GM10248 (cell line): Measurements from ENCODE around the gene PTPN2.

Source experiments
- CTCF ChIA-PET: fragments of 300-600 bp; sonication (Branson Sonifier 250); formaldehyde crosslinking; extraction: SDS; loops from one replicate; lab custom pipeline; 2021; ENCODE audit warnings: antibody characterized with exemption; lab: Yijun Ruan, JAX
- POLR2A ChIA-PET: fragments of 350-650 bp; sonication (Branson Sonifier 250); formaldehyde crosslinking; extraction: SDS; loops from one replicate; lab custom pipeline; 2020; ENCODE audit warnings: antibody characterized with exemption; lab: Yijun Ruan, JAX
- DNase-seq: peaks from one replicate; pipeline ENCODE4 v3.0.0; 2012; ENCODE audit errors: extremely low spot score
- TF ChIP-seq, protein P1 (sequence below): IDR thresholded peaks from 2 replicates; pipeline ENCODE4 v1.5.1; 2012; ENCODE audit warnings: mild to moderate bottlenecking, low read depth; ENCODE audit errors: extremely low read depth, missing control alignments, control extremely low read depth

PTPN2 gene

DNA sequence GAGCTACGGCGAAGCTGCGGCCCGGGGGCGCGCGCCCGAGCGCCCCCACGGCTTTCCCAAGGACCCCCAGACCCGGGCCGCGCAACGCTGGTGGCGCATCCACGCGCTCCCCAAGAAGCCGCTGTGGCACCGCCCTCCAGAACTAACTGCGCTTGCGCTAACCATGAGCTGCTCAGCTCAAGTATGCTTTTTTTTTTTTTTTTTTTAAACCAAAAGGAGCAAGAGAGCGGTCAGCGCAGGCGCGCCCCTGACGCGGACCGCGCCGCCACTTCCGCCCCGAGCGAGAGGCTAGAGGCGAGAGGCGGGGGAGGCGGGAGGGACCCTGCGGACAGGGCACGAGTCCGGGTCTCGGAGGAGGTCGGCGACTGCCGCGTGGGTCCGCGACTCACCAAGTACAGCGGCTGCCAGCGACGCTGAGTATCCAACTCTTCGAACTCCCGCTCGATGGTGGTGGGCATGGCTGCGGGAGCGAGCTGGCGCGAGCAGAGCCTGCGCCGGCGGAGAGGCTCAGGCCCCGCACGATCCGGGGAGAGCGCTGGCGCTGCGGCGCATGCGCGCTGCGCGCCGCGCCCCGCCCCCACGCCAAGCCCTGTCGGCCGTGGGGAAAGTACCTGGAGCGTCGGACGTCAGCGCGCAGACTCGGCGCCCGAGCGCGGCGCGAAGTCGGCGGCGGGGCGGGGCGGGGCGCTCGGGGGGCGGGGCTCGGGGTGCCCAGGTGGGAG is at the start of gene PTPN2:
Gene PTPN2, minus strand, starts transcription at position 554 of the 722 bp plus-strand sequence. Its CDS starts 96 bp downstream, at position 458.
- CTCF ChIA-PET: interaction anchor here (0.6 to 3.4 kb wide), 5 partner anchors 9 to 746 kb away, joined by 3 to 21 read pairs (median 3); no protein-coding TSS in a partner anchor
- POLR2A ChIA-PET: interaction anchor here (0.6 to 1.0 kb wide), 10 partner anchors 8 to 1032 kb away, joined by 3 to 5 read pairs (median 3); no protein-coding TSS in a partner anchor
- peak; percentile 95 for DNase-seq
- TF ChIP-seq, protein P1, sequence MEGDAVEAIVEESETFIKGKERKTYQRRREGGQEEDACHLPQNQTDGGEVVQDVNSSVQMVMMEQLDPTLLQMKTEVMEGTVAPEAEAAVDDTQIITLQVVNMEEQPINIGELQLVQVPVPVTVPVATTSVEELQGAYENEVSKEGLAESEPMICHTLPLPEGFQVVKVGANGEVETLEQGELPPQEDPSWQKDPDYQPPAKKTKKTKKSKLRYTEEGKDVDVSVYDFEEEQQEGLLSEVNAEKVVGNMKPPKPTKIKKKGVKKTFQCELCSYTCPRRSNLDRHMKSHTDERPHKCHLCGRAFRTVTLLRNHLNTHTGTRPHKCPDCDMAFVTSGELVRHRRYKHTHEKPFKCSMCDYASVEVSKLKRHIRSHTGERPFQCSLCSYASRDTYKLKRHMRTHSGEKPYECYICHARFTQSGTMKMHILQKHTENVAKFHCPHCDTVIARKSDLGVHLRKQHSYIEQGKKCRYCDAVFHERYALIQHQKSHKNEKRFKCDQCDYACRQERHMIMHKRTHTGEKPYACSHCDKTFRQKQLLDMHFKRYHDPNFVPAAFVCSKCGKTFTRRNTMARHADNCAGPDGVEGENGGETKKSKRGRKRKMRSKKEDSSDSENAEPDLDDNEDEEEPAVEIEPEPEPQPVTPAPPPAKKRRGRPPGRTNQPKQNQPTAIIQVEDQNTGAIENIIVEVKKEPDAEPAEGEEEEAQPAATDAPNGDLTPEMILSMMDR: no peak

DNA sequence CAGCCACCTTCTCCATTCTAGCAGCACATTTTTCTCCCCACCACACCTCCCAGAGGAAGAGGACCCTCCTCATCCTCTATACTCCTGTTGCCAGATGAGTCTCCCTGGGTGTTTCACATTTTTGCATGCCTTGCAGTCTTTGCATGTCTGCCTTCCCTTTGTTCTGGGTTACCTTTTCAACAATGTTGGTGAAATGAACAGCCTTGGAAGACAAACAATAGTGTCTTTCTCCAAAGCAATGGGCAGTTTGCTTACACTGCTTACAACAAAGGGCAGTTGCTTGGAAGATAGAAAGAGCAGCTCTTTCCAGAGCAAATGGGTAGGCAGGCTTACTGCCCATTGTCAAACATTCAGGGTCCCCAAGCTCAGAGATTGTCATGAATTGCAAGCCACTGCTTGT is 49.3 kb upstream of the PTPN2 start:
- CTCF ChIA-PET: interaction anchor here (0.9 to 4.0 kb wide), 19 partner anchors 10 to 542 kb away, joined by 3 to 100 read pairs (median 8); no protein-coding TSS in a partner anchor
- TF ChIP-seq, protein P1: no peak
- POLR2A ChIA-PET: no interaction called here
- no peak for DNase-seq

DNA sequence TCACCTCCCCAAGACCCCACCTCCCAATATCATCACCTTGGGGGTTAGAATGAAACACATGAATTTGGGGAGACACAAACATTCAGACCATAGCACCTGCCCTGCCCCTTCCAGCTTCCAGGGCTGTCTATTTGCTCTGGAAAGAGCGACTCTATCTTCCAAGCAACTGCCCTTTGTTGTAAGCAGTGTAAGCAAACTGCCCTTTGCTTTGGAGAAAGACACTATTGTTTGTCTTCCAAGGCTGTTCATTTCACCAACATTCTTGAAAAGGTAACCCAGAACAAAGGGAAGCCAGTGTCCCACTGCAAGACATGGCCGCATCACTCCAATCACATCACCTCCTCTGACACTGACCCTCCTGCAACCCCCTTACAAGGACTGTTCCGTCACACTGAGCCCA is 46.9 kb upstream of the PTPN2 start:
- CTCF ChIA-PET: interaction anchor here (1.0 to 1.5 kb wide), 2 partner anchors 12 to 187 kb away, joined by 3 read pairs; no protein-coding TSS in a partner anchor

DNA sequence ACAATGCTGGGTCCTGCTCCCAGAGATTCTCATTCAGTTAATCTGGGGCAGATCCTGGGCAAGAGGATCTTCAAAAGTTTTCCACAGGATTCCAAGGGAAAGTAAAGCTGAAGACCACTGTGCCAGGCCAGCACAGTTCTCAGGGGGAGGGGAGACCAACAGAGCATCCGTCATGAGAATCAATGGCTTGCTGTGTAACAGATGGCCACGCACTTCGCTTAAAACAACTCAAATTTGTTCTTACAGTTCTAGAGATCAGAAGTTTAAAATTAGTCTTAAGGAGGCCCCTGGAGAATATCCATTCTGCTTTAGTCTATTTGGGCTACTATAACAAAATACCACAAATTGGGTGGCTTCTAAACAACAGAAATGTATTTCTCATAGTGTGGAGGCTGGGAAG is 46.3 kb upstream of the PTPN2 start:
- no peak for DNase-seq
- ChIA-PET CTCF (interaction anchor here (1.0 to 1.5 kb wide), 2 partner anchors 13 to 186 kb away, joined by 3 read pairs; no protein-coding TSS in a partner anchor), POLR2A (no interaction called here)
- TF ChIP-seq, protein P1: no peak

More for the DNA sequence above, 46.9 kb upstream of the PTPN2 start:
- POLR2A ChIA-PET: no interaction called here
- TF ChIP-seq, protein P1: no peak
- DNase-seq: no peak

DNA sequence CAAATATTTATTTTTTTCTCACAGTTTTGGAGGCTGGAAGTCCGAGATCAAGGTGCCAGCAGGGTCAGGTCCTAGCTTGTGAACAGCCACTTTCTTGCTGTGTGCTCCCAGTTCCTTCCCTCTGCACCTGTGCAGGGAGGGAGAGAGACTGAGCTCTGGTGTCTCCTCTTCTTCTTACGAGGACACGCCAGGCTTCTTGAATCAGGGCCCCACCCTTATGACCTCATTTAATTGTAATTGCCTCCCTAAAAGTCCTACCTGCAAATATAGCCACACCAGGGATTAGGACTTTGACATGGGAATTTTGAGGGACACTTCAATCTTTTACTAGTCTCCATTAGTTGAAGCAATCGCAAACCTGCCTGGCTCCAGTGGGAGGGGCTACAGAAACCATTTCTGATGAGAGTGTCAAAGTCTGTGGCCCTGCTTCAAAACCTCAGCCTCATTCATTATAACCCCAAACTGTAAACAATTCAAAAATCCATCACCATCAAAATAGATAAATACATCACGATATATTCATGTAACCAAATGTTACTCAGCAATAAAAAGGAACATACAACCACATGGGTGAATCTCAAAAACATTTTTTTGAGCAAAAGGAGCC is 45.5 kb upstream of the PTPN2 start:
- ChIA-PET POLR2A (no interaction called here), CTCF (interaction anchor here (1.5 to 1.8 kb wide), 2 partner anchors 14 to 230 kb away, joined by 3 read pairs; no protein-coding TSS in a partner anchor)
- TF ChIP-seq, protein P1: no peak
- DNase-seq: no peak

DNA sequence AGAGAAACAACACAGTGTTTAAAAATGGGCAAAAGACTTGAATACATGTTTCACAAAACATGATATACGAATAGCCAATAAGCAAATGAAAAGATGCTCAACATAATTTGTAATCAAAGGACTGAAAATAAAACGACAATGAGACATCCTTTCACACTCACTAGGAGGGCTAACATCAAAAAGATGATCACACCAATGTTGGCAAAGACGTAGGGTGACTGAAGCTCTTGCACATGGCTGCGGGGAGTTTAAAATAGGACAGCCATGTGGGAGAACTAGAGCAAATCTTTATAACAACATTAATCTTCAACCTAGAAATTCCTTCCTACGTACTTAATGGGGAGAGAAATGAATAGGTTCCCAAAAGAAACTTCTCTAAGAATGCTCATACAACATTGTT is 44.6 kb upstream of the PTPN2 start:
- no peak for DNase-seq
- CTCF ChIA-PET: interaction anchor here (1.8 kb wide), 1 partner anchor 231 kb away, joined by 3 read pairs; no protein-coding TSS in a partner anchor
- TF ChIP-seq, protein P1: no peak
- POLR2A ChIA-PET: no interaction called here
